Suprapubic skin (tissue), 4 donors: ENCODE measurements around the gene FAM81B. TPM values are rescaled to one million over a fixed set of nuclear protein-coding genes. Genes with fewer than 3 reads are reported as not detected.
"Not testable (repeated sequence)": the region's sequence is repeated elsewhere in the genome, so short reads cannot be mapped to it uniquely, and the experiment has no call there.

Experiments
- DNase-seq, 2 donors: peaks; one replicate each; pipeline ENCODE4 v3.0.0-alpha.2; 2019; ENCODE audit warnings: low spot score in 2 of 2
- H3K27ac ChIP-seq: fragments of 200-600 bp; sonication (generic); one replicate; pipeline ENCODE4 v1.5.1; 2019
- H3K27me3 ChIP-seq: fragments of 200-600 bp; sonication (generic); one replicate; pipeline ENCODE4 v1.5.1; 2019
- H3K36me3 ChIP-seq: fragments of 200-600 bp; sonication (generic); one replicate; pipeline ENCODE4 v1.5.1; 2019
- H3K4me1 ChIP-seq: fragments of 200-600 bp; sonication (generic); one replicate; pipeline ENCODE4 v1.5.1; 2019
- H3K4me3 ChIP-seq: fragments of 200-600 bp; sonication (generic); one replicate; pipeline ENCODE4 v1.5.1; 2019; ENCODE audit warnings: mild to moderate bottlenecking
- H3K9me3 ChIP-seq: fragments of 200-600 bp; sonication (generic); one replicate; pipeline ENCODE4 v1.5.1; 2019
- CTCF ChIP-seq, 2 donors: fragments of 200-600 bp in 1 of 2; fragments of 450-650 bp in 1 of 2; sonication (generic) in 1 of 2; IDR thresholded peaks; one replicate each; pipeline ENCODE4 v1.5.1; 2016 to 2019; ENCODE audit warnings: antibody characterized with exemption in 2 of 2, mild to moderate bottlenecking in 1 of 2, moderate library complexity in 1 of 2
- EP300 ChIP-seq: sonication (generic); formaldehyde crosslinking; IDR thresholded peaks from one replicate; pipeline ENCODE4 v1.6.1; 2017; ENCODE audit warnings: antibody characterized with exemption
- POLR2A ChIP-seq, 2 donors: fragments of 450-650 bp; IDR thresholded peaks; one replicate each; pipeline ENCODE4 v1.6.1; 2017; ENCODE audit warnings: antibody characterized with exemption in 2 of 2, mild to moderate bottlenecking in 2 of 2, moderate library complexity in 2 of 2
- POLR2AphosphoS5 ChIP-seq, 3 donors: sonication (generic); formaldehyde crosslinking; IDR thresholded peaks; one replicate each; pipeline ENCODE4 v1.6.1; 2017; ENCODE audit warnings: antibody characterized with exemption in 3 of 3
- WGBS: methylation state at CpG from one replicate; pipeline ENCODE4 v1.1.5; 2018; 5-methylcytosine and 5-hydroxymethylcytosine counted together
- total RNA-seq, 4 donors: library from RNA; depleted of rRNA; stranded (reverse); fragments of >200 nt; gene quantifications; one replicate each; pipeline ENCODE4 v1.1.0, GENCODE V29; 2016

The FAM81B gene, protein sequence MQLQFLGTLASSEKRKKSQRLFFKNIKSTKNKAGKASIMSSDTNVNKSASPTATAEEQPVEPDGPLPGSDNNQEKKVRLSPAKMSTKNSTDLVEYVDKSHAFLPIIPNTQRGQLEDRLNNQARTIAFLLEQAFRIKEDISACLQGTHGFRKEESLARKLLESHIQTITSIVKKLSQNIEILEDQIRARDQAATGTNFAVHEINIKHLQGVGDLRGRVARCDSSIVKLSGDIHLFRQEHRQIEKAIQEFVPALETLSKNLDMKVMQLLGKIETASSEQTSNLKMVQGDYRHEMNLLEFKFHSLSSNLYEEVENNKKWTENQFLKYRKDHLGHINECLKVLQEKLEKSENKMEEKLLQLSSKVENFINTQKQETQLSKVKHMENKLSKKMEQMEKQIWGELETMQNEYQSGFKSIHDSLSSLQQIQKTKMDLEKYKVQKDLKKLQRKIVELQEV
- total RNA-seq = not detected

GRCh38 chr5:95390812-95391492 lies at the start of gene FAM81B:
TSS of gene FAM81B (plus strand) at chr5:95391366. CDS start at chr5:95391390, 24 bp downstream.
- Histone ChIP-seq H3K27me3 (no peaks in the 10 kb centered on the region), H3K36me3 (no peaks in the 10 kb centered on the region), H3K9me3 (no peaks in the 10 kb centered on the region), H3K27ac (no peak within 1 kb of the TSS), H3K4me3 (no peak within 1 kb of the TSS), H3K4me1 (peaks cover 2% of the 10 kb centered on the region)
- 75% methylated on average over 2 of the region's 2 CpGs for WGBS
- DNase-seq = no peak
- TF ChIP-seq CTCF (IDR thresholded peaks at IDR 0.05) (no peak), POLR2AphosphoS5 (IDR thresholded peaks at IDR 0.05) (no peak), EP300 (no peak), POLR2A (IDR thresholded peaks at IDR 0.05) (no peak)

- not testable (repeated sequence) for H3K4me1 ChIP-seq, H3K4me3 ChIP-seq, H3K9me3 ChIP-seq, H3K27ac ChIP-seq, DNase-seq, H3K27me3 ChIP-seq, H3K36me3 ChIP-seq
- WGBS = 100% methylated on average over 2 of the region's 2 CpGs
Measured at GRCh38 chr5:95341444-95341843, 49.7 kb upstream of the FAM81B start.

- TF ChIP-seq CTCF (IDR thresholded peaks at IDR 0.05) (no peak), EP300 (no peak), POLR2A (IDR thresholded peaks at IDR 0.05) (no peak), POLR2AphosphoS5 (IDR thresholded peaks at IDR 0.05) (no peak)
- H3K27ac ChIP-seq = no peak overlapping the region
- no peak overlapping the region for H3K4me3 ChIP-seq
- no peaks in the 10 kb centered on the region for H3K4me1 ChIP-seq
- H3K36me3 ChIP-seq = no peaks in the 10 kb centered on the region
- 58% methylated on average over 4 of the region's 4 CpGs for WGBS
- no peaks in the 10 kb centered on the region for H3K9me3 ChIP-seq
- H3K27me3 ChIP-seq = no peaks in the 10 kb centered on the region
- DNase-seq = no peak
Measured at GRCh38 chr5:95347506-95348120, 43.6 kb upstream of the FAM81B start.

GRCh38 chr5:95350631-95351030 lies 40.5 kb upstream of the FAM81B start:
- no peaks in the 10 kb centered on the region for H3K4me1 ChIP-seq
- 67% methylated on average over 1 of the region's 1 CpG for WGBS
- H3K36me3 ChIP-seq = no peaks in the 10 kb centered on the region
- no peak overlapping the region for H3K4me3 ChIP-seq
- H3K9me3 ChIP-seq = no peaks in the 10 kb centered on the region
- no peak for TF ChIP-seq POLR2A (IDR thresholded peaks at IDR 0.05)
- TF ChIP-seq CTCF (IDR thresholded peaks at IDR 0.05) = no peak
- TF ChIP-seq POLR2AphosphoS5 (IDR thresholded peaks at IDR 0.05) = no peak
- TF ChIP-seq EP300 = no peak
- H3K27ac ChIP-seq = no peak overlapping the region
- no peaks in the 10 kb centered on the region for H3K27me3 ChIP-seq
- no peak for DNase-seq

DNA sequence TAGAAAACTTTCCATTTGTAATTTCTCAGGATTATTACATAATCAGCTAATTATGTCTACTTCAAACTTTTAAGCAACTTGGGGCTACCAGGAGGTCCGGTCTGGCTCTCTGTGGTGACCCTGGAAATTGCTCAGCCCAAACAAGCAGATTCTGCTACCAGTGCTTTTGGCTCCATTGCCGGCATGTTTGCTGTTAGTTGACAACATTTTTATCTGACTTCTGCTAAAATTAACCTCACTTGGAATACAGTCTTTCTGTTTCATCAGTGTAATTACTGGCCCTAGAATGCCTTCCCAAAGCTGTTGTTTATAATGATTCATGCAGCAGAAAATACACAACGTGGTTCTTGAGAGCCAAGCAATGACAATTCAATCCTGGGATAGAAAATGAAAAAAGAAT lies 38.5 kb upstream of the FAM81B start:
- Histone ChIP-seq H3K4me3 (no peak overlapping the region), H3K9me3 (no peaks in the 10 kb centered on the region), H3K4me1 (no peaks in the 10 kb centered on the region), H3K27ac (no peak overlapping the region), H3K27me3 (no peaks in the 10 kb centered on the region), H3K36me3 (no peaks in the 10 kb centered on the region)
- TF ChIP-seq POLR2A (IDR thresholded peaks at IDR 0.05) (no peak), CTCF (IDR thresholded peaks at IDR 0.05) (no peak), POLR2AphosphoS5 (IDR thresholded peaks at IDR 0.05) (no peak), EP300 (no peak)
- no peak for DNase-seq
- 72% methylated on average over 3 of the region's 3 CpGs for WGBS
